Activated naive CD8-positive, alpha-beta T cell treated with anti-CD3 and anti-CD28 coated beads, Interleukin-2, amount 10 ng/mL, durations not matched to agents 7 days and 5 days (primary cell): Measurements from ENCODE around the gene CA10. TPM values are rescaled to one million over a fixed set of nuclear protein-coding genes. Genes with fewer than 3 reads are reported as not detected.

Source experiments
- ATAC-seq: fragments of 150-1000 bp; cut with Tn5 transposase; one replicate; pipeline ENCODE4 v1.10.0; 2021; ENCODE audit warnings: low read depth, moderate library complexity
- POLR2A ChIA-PET: fragments of 350-600 bp; sonication (Branson Sonifier 250); formaldehyde crosslinking; loops from one replicate; lab custom pipeline; 2021; ENCODE audit warnings: antibody characterized with exemption; lab: Charles Lee
- DNase-seq: peaks from one replicate; pipeline ENCODE4 v3.0.0; 2021
- H3K27ac Mint-ChIP-seq: one replicate; pipeline ENCODE4 v1.8.0; 2022; ENCODE audit warnings: mild to moderate bottlenecking, mixed read lengths
- H3K27me3 Mint-ChIP-seq: one replicate; pipeline ENCODE4 v1.8.0; 2022; ENCODE audit warnings: mild to moderate bottlenecking, moderate library complexity, mixed read lengths
- H3K36me3 Mint-ChIP-seq: one replicate; pipeline ENCODE4 v1.8.0; 2021; ENCODE audit warnings: mild to moderate bottlenecking, mixed read lengths
- H3K4me1 Mint-ChIP-seq: one replicate; pipeline ENCODE4 v1.8.0; 2021; ENCODE audit warnings: mixed read lengths
- H3K4me3 Mint-ChIP-seq: one replicate; pipeline ENCODE4 v1.8.0; 2022; ENCODE audit warnings: mild to moderate bottlenecking, moderate library complexity, mixed read lengths
- H3K9me3 Mint-ChIP-seq: one replicate; pipeline ENCODE4 v1.8.0; 2021; ENCODE audit warnings: mixed read lengths
- total RNA-seq, 2 experiments: library from RNA; stranded (reverse); gene quantifications; one replicate each; pipeline ENCODE4 v1.2.3, GENCODE V29; 2021

The CA10 gene
- under 1 TPM in 1 of 2 experiments, not detected in 1; 0.20 TPM for total RNA-seq

DNA sequence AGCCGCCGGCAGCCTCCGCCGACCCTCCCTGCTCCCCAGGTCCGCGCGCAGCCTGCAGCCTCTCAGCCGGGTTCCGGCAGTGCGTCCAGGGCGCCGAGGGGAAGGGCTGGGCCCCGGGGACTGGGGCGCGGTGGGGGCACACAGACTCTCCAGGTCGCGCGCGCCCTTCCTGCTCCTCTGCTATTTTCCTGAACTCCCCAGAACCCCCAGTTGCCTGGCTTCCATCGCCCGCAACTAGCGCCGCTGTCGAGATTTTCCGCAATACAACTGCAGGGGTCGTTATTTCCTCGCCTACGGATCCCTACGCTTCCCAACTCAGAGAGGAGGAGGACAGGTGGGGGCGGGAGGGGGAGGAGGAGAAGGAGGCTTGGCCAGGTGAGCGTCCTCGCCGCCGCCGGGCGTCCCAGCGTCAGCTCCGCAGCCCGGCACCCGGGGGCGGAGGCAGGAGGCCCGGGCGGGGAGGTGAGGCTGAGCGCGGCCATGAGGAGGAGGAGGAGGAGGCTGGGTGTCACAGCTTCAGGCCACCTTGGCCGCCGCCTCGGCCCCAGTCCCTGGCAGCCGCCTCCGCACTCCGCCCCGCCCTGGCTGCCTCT is at the start of gene CA10:
Gene CA10 (minus strand): TSS at position 265 of the 593 bp plus-strand sequence.
- Mint-ChIP-seq H3K27ac (no peak within 1 kb of the TSS), H3K9me3 (no peaks in the 10 kb centered on the region), H3K4me1 (peaks cover 3% of the 10 kb centered on the region), H3K27me3 (peaks cover 47% of the 10 kb centered on the region), H3K4me3 (no peak within 1 kb of the TSS), H3K36me3 (no peaks in the 10 kb centered on the region)
- POLR2A ChIA-PET, result no interaction called here
- no peak for DNase-seq
- ATAC-seq, result no peak

GRCh38 chr17:52207796-52208195 is 49.3 kb upstream of the CA10 start:
- POLR2A ChIA-PET, result no interaction called here
- no peaks in the 10 kb centered on the region for H3K4me1 Mint-ChIP-seq
- no peaks in the 10 kb centered on the region for H3K9me3 Mint-ChIP-seq
- ATAC-seq (no peak), DNase-seq (no peak)
- H3K4me3 Mint-ChIP-seq, result no peak overlapping the region
- H3K27ac Mint-ChIP-seq, result no peak overlapping the region
- no peaks in the 10 kb centered on the region for H3K27me3 Mint-ChIP-seq
- no peaks in the 10 kb centered on the region for H3K36me3 Mint-ChIP-seq

DNA sequence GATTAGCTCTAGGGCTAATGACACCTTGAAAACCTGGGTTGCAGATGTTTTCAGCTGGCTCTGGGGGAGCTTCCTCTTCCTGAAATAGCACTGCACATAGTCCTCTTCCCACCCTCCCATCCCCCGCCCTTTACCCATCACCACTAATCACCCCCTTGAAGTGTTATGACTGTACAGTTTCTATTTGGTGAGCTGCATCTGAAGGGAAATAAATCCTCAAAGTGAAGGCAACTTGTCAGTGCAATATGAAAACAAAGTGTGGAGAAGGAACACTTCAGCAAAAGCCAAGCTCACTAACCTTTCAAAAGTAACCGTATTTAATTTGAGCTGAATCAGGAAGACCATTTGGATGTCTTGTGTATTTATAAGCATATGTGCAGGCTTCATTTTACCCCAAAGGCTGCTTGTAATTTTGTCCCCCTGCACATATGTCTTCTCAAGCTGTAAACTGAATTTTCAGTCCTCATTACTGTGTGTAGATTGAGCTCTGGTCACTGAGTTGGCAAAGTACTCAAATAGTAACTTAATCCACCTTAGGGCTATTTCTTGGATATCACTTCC is 44.1 kb upstream of the CA10 start:
- ATAC-seq, result no peak
- no peak overlapping the region for H3K27ac Mint-ChIP-seq
- H3K4me3 Mint-ChIP-seq, result no peak overlapping the region
- H3K36me3 Mint-ChIP-seq, result no peaks in the 10 kb centered on the region
- POLR2A ChIA-PET, result no interaction called here
- no peaks in the 10 kb centered on the region for H3K4me1 Mint-ChIP-seq
- H3K27me3 Mint-ChIP-seq, result no peaks in the 10 kb centered on the region
- H3K9me3 Mint-ChIP-seq, result no peaks in the 10 kb centered on the region
- no peak for DNase-seq

- Mint-ChIP-seq H3K4me1 (no peaks in the 10 kb centered on the region), H3K36me3 (no peaks in the 10 kb centered on the region), H3K4me3 (no peak overlapping the region), H3K27ac (no peak overlapping the region), H3K9me3 (no peaks in the 10 kb centered on the region), H3K27me3 (no peaks in the 10 kb centered on the region)
- DNase-seq (no peak), ATAC-seq (no peak)
- POLR2A ChIA-PET, result no interaction called here
Measured at GRCh38 chr17:52201767-52202519, 43.4 kb upstream of the CA10 start.

DNA sequence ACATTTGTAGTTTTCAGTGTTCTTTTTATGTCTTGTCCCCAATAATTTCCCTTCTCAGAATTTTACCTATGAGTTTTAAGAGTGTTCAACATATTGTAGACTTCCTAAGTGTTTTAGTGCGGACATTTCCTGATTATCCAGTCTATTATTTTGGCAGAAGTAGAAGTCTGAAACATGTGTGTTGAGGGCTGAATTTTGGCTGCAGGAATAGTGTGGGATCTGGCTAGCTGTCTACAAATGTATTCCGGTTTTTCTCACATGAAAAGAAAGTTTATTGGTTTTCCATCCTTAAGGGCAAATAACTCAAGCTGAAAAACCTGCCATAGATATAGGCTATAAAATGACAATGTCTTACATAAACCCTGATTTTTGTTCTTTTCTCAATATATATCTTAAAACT is 33.0 kb upstream of the CA10 start:
- POLR2A ChIA-PET, result no interaction called here
- Mint-ChIP-seq H3K9me3 (no peaks in the 10 kb centered on the region), H3K27ac (no peak overlapping the region), H3K36me3 (no peaks in the 10 kb centered on the region), H3K27me3 (no peaks in the 10 kb centered on the region), H3K4me1 (no peaks in the 10 kb centered on the region), H3K4me3 (no peak overlapping the region)
- ATAC-seq (no peak), DNase-seq (no peak)

GRCh38 chr17:52181782-52182181 is 23.3 kb upstream of the CA10 start:
- no peaks in the 10 kb centered on the region for H3K4me1 Mint-ChIP-seq

DNA sequence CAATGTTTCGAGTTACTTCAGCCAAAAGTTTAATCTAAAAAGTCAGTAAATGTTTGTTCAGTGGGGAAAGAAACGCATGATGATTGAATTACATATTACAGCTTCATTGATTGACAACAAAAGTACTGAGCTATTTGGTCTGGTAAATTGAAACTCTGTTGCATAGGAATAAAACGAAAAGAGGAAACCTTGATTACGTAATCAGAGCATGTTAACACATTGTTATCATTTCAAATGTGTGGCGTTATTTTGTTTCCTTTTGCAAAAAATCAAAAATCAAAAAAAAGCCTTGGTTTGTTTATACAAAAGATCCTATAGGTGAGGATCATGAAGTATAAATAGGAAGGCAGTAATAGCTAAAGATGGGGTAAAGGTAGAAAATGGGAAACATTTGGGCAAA is 19.5 kb upstream of the CA10 start:
- Mint-ChIP-seq H3K36me3 (no peaks in the 10 kb centered on the region), H3K4me3 (no peak overlapping the region), H3K9me3 (no peaks in the 10 kb centered on the region), H3K4me1 (no peaks in the 10 kb centered on the region), H3K27ac (no peak overlapping the region), H3K27me3 (peaks cover 4% of the 10 kb centered on the region)
- POLR2A ChIA-PET, result no interaction called here
- no peak for DNase-seq
- ATAC-seq, result no peak

More at GRCh38 chr17:52181782-52182181, 23.3 kb upstream of the CA10 start:
- DNase-seq, result no peak
- H3K27ac Mint-ChIP-seq, result no peak overlapping the region
- POLR2A ChIA-PET, result no interaction called here
- H3K27me3 Mint-ChIP-seq, result peaks cover 4% of the 10 kb centered on the region
- no peaks in the 10 kb centered on the region for H3K36me3 Mint-ChIP-seq
- H3K9me3 Mint-ChIP-seq, result no peaks in the 10 kb centered on the region
- no peak overlapping the region for H3K4me3 Mint-ChIP-seq
- ATAC-seq, result no peak

- Mint-ChIP-seq H3K4me3 (no peak overlapping the region), H3K4me1 (no peaks in the 10 kb centered on the region), H3K27ac (no peak overlapping the region), H3K27me3 (peaks cover 1% of the 10 kb centered on the region), H3K36me3 (no peaks in the 10 kb centered on the region), H3K9me3 (no peaks in the 10 kb centered on the region)
- POLR2A ChIA-PET, result no interaction called here
- DNase-seq, result no peak
- no peak for ATAC-seq
Measured at GRCh38 chr17:52170963-52171572, 12.6 kb upstream of the CA10 start.

DNA sequence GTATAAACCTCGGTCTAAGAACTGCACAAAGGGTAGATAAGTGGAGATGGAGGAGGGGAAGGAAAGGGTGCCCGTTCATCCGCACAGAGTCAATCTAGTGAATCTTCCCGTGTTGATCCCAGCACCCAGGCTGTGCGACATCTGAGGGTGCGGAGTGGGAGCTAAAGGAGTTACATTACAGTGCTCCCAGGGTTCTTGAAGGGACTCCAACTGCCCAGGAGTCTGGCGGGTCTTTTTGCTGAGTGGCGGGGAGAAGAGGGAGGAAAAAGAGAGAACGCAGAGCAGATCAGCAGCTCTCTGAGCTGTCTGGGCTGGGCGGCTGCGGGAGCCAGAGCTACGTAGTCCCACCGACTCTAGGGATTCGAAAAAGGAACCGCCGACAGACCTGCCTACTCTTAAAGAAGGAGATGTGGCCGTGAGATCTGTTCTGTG is 1.6 kb upstream of the CA10 start:
- Mint-ChIP-seq H3K9me3 (peaks cover 2% of the 10 kb centered on the region), H3K27ac (no peak overlapping the region), H3K27me3 (peaks cover 47% of the 10 kb centered on the region), H3K36me3 (no peaks in the 10 kb centered on the region), H3K4me1 (peaks cover 3% of the 10 kb centered on the region), H3K4me3 (no peak overlapping the region)
- ATAC-seq (no peak), DNase-seq (no peak)
- POLR2A ChIA-PET, result no interaction called here

DNA sequence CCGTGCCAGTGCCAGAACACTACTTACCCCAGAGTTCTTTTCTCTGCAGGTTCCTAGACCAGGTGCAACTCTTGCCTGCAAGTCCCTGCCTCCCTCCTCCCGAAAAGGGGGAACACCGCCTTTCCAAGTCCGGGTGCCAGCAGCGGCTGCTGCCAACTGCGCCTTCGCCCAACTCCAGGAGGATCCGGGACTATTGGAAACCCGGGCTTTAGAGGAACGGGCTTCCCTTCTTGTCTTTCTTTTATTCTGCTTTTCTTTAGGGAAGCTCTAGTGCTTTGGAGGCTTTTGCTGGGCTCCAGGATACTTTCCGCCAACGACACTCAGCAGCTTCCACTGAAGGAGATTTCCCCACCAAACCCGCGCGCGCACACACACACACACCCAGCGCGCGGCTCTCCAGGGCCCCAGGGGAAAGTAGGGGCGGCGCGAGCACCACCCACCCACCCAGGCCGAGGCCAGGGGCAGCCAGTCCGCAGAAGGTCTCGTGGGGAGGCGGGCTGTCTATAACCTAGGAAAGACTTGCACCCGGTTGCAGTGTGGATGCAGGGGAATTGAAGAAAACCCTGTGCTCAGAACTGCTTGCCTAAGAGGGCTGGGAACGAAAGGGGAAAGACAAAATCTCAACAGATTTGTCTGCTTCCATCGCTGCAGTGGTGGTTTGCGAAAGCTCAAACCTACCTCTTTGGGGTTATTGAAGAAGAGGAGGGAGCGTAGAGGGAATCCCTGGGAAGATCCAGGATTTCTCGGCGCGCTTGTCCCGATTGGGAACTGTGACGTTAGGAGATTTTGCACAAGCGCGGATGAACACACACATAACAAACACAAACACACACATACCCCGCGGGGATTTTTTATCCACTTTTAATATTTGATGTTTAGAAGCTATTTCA is 977 bp upstream of the CA10 start:
- POLR2A ChIA-PET, result no interaction called here
- peaks cover 2% of the 10 kb centered on the region for H3K9me3 Mint-ChIP-seq

GRCh38 chr17:52157603-52158449 is 688 bp downstream of the CA10 start:
- H3K4me3 Mint-ChIP-seq, result no peak overlapping the region
- POLR2A ChIA-PET, result no interaction called here
- no peak overlapping the region for H3K27ac Mint-ChIP-seq
- ATAC-seq (no peak), DNase-seq (peak; percentile 32)
- peaks cover 3% of the 10 kb centered on the region for H3K4me1 Mint-ChIP-seq
- H3K36me3 Mint-ChIP-seq, result no peaks in the 10 kb centered on the region
- H3K27me3 Mint-ChIP-seq, result peaks cover 47% of the 10 kb centered on the region
- no peaks in the 10 kb centered on the region for H3K9me3 Mint-ChIP-seq

More for the DNA sequence above, 977 bp upstream of the CA10 start:
- ATAC-seq (no peak), DNase-seq (no peak)
- Mint-ChIP-seq H3K4me3 (no peak overlapping the region), H3K27me3 (peaks cover 47% of the 10 kb centered on the region), H3K27ac (no peak overlapping the region), H3K36me3 (no peaks in the 10 kb centered on the region), H3K4me1 (peaks cover 3% of the 10 kb centered on the region)
